Adipose tissue (tissue), 3 donors: ENCODE measurements around the gene PELO. TPM values are rescaled to one million over a fixed set of nuclear protein-coding genes. Genes with fewer than 3 reads are reported as not detected.
"Not testable (repeated sequence)": the region's sequence is repeated elsewhere in the genome, so short reads cannot be mapped to it uniquely, and the experiment has no call there.

Experiments
- H3K27ac ChIP-seq: one replicate; pipeline ENCODE4 v1.5.1; 2013; ENCODE audit warnings: low read depth, low read length
- WGBS, 3 donors: extraction: QIAGEN DNeasy Blood & Tissue Kit; methylation state at CpG; one replicate each; pipeline ENCODE4 v1.1.7; 2013; 5-methylcytosine and 5-hydroxymethylcytosine counted together
- polyA plus RNA-seq, 3 donors: library from polyadenylated mRNA; stranded (reverse); fragments of 200-250 nt; gene quantifications; one replicate each; pipeline ENCODE4 v1.2.3, GENCODE V29; 2013
- donor health status: healthy with polysubstance abuse.
- donor health status: Bipolar disorder and iron deficiency.
- donor health status: healthy.

The PELO gene
- polyA plus RNA-seq, 3 donors = 4.8 to 34.6 (median 5.2) TPM

DNA sequence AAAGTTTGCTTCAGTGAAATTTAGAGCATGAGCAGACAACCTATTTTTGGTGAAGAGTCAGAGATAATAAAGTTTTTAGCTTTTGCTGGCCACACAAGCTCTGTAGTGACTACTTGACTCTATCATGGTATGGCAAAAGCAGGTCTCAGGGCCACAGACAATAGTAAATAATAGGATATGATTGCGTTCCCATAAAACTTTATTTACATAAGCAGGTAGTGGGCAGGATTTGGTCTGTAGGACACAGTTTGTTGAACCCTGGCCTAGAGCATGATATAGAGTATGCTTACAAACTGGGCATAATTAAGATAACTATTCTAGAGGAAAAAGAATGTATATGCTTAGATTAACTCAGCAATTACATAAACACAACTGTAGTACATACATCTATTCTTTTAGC lies 30.1 kb downstream of the PELO start:
- no peak overlapping the region for H3K27ac ChIP-seq
- 70 to 92% (median 89%) methylated on average over 1 of the region's 1 CpG for WGBS, 3 donors

DNA sequence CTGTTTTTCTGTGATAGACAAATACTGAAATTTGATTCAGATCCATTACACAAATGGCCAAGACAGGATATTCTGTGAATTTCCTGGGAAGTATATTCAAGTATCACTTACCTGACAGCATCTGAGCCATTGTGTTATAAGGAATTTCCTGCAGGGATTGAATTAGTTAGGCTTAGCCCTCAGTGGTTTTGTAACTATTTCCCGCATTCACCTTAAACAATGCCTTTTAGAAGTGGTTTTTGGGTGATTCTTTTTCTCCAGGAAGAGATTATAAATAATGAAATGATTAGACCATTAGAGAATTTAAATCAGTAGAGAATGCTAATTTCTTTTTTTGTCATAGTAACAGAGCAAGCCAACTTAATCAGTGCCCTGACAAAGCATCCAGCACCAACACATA lies 30.6 kb downstream of the PELO start:
- H3K27ac ChIP-seq = no peak overlapping the region
- WGBS, 3 donors = 77 to 88% (median 86%) methylated on average over 1 of the region's 1 CpG

DNA sequence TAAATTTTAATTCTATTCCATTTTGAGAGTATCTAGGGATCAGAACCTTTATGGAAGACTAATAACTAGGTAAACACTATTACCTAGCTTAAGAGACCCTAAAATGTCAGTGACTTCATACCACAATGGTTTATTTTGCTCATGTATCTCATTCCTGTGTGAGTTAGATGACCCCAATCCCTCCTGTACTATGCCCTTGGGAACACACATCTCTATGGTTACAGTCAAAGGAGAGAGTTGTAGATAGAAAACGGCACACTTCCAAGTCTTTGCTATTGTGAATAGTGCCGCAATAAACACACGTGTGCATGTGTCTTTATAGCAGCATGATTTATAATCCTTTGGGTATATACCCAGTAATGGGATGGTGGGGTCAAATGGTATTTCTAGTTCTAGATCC lies 31.1 kb downstream of the PELO start:
- H3K27ac ChIP-seq = not testable (repeated sequence)
- 80 to 88% (median 84%) methylated on average over 3 of the region's 3 CpGs for WGBS, 3 donors

DNA sequence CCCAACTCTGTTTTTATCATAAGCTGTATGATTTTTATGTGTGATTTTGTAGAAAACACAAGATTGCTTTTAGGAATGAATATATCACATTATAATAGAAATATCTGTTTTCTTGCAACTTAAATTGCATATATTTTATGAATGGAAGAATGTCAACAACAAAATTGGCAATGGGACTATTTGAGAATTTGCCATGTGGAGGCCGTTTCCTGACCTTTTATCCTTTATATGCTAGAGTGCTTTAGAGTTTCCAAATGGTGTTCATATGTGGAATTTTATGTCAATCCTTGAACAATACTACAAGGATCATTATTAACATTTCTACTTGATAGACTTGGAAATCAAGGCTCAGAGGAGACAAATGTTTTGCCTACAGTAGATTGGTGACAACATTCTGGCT lies 34.2 kb downstream of the PELO start:
- H3K27ac ChIP-seq = no peak overlapping the region
- WGBS, 3 donors = 48 to 55% (median 51%) methylated on average over 1 of the region's 1 CpG

DNA sequence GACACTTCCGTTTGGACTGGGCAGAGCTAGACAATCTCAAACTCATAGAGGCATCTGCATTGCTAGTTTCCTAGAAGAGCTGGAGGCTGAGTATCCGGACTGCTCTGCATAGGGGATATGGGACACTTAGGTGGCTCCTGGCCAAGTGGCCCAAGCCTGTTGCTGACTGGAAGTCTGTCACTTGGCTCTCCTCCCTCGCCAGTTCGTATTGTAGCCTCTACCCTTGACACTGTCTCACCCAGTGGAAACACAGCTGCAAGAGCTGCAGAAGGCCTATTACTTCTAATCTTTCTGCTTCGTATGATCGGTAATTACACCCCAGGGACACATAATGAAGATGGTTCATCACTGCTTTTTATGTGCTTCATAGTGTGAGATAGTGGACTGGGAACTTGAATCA lies 34.7 kb downstream of the PELO start:
- WGBS, 3 donors = 39 to 72% (median 56%) methylated on average over 6 of the region's 6 CpGs
- H3K27ac ChIP-seq = no peak overlapping the region

DNA sequence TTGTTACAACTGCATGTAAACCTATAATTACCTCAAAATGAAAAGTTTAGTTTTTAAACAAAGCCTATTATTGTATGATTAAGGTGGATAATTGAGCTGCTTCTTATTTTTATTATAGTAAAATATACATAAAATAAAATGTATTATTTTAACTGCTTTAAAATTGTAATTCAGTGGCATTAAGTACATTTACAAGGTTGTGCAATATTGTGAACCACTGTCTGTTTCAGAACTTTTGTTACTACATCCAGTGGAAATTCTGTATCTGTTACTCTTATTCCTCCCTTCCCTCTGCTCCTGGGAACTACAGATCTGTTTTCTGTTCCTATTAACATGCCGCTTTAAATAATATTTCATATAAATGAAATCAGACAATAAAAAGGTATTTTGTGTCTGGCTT lies 37.1 kb downstream of the PELO start:
- H3K27ac ChIP-seq = no peak overlapping the region
- 100% methylated on average over 1 of the region's 1 CpG for WGBS, 3 donors

DNA sequence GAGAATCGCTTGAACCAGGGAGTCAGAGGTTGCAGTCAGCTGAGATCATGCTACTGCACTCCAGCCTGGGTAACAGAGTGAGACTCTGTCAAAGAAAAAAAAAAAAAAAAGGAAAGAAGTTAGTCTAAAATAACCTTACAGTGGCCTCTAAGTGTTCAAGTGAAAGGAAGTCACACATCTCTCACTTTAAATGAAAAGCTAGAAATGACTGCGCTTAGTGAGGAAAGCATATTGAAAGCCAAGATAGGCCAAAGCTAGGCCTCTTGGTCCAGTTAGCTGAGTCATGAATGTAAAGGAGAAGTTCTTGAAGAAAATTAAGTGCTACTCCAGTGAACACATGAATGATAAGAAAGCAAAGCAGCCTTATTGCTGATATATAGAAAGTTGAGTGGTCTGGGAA lies 38.1 kb downstream of the PELO start:
- 79 to 90% (median 84%) methylated on average over 2 of the region's 2 CpGs for WGBS, 3 donors
- no peak overlapping the region for H3K27ac ChIP-seq

DNA sequence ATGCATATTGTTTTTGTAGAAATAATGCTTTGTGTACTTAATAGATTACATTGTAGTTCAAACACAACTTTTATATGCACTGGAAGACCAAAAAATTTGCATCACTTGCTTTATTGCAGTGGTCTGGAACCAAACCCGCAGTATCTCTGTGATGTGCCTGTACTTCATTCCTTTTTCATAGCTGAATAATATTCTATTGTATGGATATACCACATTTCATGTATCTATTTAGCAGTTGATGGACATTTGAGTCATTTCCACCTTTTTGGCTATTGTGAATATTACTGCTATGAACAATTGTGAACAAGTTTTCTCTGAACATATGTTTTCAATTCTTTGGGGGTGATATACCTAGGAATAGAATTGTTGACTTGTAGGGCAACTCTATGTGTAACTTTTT lies 40.1 kb downstream of the PELO start:
- WGBS, 3 donors = 94 to 98% (median 97%) methylated on average over 1 of the region's 1 CpG
- H3K27ac ChIP-seq = no peak overlapping the region

DNA sequence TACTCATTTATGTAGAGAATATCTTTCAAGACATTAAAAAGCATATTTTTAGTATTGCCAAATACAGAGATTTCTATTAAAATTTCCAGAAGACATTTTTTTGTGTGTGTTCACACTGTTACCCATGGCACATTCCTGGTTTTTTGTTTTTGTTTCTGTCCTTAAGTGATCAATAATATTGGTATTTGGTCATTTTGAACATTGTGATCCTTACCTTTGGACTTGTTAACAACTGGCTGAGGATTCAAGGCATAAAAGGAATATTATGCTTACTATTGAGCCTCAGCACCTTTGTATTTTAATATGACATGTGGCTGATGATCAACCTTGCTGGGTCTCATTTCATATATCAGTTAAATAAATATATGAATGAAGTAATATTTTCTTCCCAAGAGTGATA lies 41.9 kb downstream of the PELO start:
- H3K27ac ChIP-seq = no peak overlapping the region

DNA sequence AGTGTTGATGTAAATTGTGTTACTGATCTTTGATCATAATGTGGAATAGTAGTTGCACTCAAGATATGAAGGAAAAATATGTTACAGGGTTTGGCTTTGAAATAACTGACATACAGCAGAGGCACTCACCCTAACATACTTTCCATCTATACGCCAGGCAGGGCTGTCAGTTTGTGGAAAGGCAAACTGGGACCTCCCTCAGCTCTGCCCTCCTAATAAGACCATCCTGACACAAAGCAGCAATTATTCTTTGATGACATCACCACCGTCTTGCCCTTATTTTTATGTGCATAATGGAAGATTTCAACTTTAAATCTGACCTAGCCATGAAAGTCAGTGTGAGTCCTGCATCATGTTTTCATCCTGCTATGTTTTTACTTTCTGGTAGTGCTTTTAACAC lies 42.9 kb downstream of the PELO start:
- 85 to 91% (median 86%) methylated on average over 2 of the region's 2 CpGs for WGBS, 3 donors
- no peak overlapping the region for H3K27ac ChIP-seq

DNA sequence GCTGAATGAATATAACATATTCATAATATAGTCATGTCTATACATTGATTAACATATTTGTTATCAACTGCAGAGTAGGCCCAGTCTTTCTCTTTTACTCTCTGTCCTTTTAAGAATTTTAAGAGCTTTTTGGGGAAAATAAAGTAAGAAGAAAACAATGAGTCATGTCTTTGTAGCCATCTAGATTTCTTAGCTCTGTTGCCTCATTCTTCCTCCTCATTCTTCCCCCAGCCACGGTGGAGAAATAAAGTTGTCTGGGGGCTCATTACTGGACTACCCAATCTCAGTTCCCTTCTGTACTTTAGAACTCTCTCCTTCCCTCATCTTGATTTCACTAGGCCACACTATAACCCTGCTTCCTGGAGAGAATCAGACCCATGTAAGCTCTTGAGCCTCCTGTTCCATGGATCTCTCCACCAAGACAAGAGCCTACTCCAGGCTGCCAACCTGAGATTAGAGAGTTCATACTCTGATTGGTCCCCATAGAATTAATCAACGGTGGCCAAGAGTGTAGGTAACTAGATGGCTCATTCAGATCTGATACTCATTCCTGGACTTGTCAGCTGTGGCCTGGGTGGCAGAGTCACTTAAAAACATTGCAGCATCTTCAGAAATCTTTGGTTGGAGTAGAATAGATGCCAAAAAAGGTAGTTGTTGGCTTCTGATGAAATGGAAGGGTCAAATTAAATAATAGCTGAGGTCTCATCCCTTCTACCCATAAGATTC lies 44.2 kb downstream of the PELO start:
- H3K27ac ChIP-seq = no peak overlapping the region
- 68 to 76% (median 71%) methylated on average over 2 of the region's 2 CpGs for WGBS, 3 donors

DNA sequence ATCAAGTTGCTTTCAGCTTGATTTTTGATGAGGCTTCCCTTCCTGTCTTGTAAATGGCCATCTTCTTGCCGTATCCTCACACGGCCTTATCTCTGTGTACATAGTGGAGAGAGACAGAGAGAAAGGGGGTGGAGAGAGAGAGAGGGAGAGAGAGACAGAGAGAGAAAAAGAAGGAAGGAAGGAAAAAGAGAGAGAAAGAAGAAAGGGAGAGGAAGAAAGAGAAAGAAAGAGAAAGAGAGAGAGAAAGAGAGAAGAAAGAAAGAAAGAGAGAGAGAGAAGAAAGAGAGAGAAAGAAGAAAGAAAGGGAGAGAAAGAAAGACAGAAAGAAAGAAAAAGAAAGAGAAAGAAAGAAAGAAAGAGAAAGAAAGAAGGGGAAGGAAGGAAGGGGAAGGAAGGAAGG lies 46.6 kb downstream of the PELO start:
- H3K27ac ChIP-seq = no peak overlapping the region
- 70 to 91% (median 89%) methylated on average over 2 of the region's 2 CpGs for WGBS, 3 donors

DNA sequence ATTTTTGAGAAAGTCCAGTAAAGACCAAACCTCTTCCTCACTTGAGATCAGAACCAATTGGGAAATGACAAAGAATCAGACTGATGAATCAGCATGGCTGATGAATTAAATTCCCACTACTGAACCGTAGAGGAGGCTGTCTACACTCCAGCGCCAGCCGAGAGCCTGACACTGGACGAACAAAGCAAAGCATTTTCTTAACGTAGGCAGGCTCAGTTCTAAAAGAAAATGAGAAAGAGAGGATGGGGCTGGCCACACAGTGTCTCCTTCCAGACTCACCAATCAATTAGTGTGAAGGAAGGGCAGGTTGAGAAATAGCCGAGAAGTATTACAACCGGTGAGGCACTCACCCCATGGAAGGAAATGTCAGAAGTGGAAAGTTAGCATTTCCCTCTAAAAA lies 49.4 kb downstream of the PELO start:
- no peak overlapping the region for H3K27ac ChIP-seq
- WGBS, 3 donors = 65 to 74% (median 69%) methylated on average over 7 of the region's 7 CpGs

Other genes with a start within 250 kb of the PELO start
- gene ITGA1, start within 50 bp of the PELO start, polyA plus RNA-seq = 10 to 100 TPM in 1 of 3 donors, 1 to 10 TPM in 2; 2.4 to 19.6 (median 6.7) TPM
- gene ITGA2, start 201.4 kb downstream of the PELO start, polyA plus RNA-seq = under 1 TPM; 0.34 to 0.99 (median 0.76) TPM